HG03135 (cell line): ENCODE data around the gene KLHL29.
"Not testable (repeated sequence)": the region's sequence is repeated elsewhere in the genome, so short reads cannot be mapped to it uniquely, and the experiment has no call there.

ENCODE experiments used
- ATAC-seq: cut with Tn5 transposase; IDR thresholded peaks from one replicate; pipeline ENCODE4 v1.9.1; 2021; ENCODE audit warnings: mild to moderate bottlenecking, moderate library complexity; ENCODE audit not compliant: unreplicated experiment

Gene KLHL29

DNA sequence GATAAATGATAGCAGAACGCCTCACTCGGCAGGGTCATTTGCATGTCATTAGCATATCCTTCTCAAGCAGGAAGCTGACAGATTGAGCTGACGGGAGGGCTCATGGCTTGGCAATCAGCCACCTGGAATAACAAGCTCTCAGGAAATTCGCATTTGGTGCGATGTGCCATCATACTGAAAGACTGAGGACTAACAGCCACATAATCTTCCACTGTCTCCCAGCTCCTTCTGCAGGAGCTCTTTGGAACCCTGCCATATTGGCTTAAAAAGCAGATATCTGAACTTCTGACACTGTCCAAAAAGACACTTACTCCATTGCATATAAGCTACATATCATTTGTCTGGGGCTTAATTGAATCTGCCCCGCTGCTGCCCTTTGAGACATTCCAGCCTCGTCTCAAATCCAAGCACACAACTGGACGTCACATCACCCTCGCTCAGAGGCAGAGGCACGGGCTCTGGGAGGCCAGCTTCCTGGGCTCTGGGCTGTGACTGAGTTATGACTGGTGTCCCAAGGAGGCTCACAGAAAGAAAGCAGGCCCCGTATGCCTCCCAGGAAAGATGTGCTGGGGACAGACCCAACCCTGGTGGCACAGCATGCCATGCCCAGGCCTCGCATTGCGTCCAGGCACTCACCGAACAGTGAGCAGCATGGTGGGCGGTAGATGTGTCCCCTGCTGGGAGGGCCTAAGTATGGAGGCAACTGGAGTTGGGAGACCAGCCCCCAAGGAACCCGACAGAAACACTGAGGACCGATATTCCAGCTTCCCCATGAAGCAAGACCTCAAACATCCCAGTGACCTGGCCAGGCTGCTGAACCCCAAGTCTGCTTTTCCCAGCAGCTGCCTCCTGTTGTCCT, 314.0 kb downstream of the KLHL29 start:
- no peak for ATAC-seq

- no peak for ATAC-seq
Measured at GRCh38 chr2:23699580-23699925, 314.6 kb downstream of the KLHL29 start.

GRCh38 chr2:23700627-23701026, 315.6 kb downstream of the KLHL29 start:
- no peak for ATAC-seq

GRCh38 chr2:23703037-23703582, 318.1 kb downstream of the KLHL29 start:
- no peak for ATAC-seq

- no peak for ATAC-seq
Measured at GRCh38 chr2:23703583-23704385, 318.8 kb downstream of the KLHL29 start.

GRCh38 chr2:23705771-23706612, 321.0 kb downstream of the KLHL29 start:
- ATAC-seq: no peak

DNA sequence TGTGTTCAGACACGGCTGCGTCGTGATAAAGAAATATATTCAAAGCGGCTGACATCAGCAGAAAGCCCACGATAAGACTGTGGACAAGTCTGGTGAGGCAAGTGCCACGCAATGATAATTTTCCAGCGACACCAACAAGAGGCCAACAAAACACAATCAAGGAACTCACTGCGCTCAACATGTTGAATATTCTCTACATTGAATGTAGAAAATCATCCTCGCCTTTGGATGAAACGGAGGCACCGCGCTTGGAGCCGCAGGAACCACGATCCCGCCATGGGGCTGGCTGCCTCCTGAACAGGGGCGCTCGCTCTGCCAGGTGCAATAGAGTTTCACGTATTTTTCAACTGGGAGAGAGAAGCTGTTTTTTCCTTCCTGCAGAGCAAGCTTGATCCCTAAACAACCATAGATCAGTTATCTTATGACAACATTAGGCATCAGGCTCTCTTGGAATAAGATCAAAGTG, 321.7 kb downstream of the KLHL29 start:
- no peak for ATAC-seq

DNA sequence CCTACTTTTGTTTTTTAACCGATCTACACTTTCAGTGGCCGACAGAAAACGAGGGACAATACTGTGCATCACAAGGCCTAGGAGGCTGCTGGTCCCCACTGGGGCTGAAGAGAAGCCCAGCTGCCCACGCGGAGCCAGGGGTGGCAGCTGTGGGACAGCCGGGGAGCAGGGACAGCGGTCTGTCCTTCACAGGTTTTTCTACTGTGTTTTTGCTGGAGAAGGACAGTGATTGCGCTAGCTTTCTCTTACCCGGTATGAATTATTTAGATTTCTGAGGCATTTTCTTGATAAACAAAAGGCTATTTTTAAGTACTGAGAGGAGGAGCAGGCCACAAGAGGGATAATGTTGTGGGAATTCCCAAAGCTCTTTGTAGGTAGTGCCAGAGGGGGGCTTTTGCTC, 322.1 kb downstream of the KLHL29 start:
- ATAC-seq: no peak

GRCh38 chr2:23708771-23709170, 323.8 kb downstream of the KLHL29 start:
- no peak for ATAC-seq

DNA sequence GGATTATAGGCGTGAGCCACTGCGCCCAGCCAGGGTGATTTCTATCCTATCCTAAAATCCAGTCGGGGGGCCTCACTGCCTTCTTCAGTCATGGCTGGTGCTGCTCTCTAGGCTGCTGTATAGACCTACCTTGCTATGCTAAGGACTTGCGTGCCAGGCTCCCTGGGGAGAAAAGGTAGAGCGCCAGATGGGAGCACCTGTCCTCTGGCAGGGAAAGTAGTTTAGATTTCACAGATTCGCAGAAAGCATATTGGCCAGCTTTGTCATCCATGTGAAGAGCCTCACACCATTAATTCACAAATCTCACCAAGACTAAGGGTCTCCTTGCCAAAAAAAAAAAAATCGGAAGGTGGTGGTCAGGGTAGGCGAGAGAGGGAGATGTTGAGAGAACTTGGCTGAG, 324.3 kb downstream of the KLHL29 start:
- no peak for ATAC-seq

DNA sequence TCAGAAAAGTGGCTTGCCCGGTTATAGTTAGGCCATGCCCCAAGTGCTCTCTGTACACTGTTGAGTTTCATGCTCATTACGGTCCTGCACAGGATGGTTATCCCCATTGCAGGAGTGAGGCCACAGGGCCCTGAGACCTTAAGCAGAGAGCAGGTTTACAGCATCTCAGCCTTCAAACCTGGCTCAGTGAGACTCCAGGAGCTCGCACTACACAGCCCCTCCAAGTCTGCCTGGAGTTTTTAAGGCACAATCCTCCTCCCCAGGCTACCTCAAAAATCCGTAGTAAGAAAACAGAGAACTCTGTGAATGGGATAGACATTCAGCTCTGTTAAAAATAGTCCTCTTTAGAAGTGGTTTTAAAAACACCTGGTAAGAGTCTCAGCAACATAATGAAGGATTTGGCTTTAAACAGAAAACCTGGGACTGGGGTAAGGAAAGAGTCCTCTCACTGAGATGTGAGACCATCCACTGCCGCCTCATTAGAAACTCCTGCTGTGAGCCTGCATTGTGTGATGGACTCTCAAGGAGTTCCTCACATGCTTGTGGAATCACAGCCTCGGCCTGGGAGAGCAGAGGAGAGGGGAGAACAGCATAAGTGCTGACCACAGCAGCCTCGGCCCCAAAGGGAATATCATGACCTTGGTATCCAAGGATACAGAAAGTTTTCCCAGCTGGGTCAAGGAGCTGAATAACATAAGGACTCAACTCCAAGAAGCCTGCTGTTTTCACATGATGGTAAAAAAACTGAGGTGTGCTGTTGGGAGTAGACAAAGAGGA, 327.2 kb downstream of the KLHL29 start:
- ATAC-seq: no peak

- no peak for ATAC-seq
Measured at GRCh38 chr2:23712756-23713151, 327.8 kb downstream of the KLHL29 start.

- ATAC-seq: no peak
Measured at GRCh38 chr2:23713351-23713750, 328.4 kb downstream of the KLHL29 start.

DNA sequence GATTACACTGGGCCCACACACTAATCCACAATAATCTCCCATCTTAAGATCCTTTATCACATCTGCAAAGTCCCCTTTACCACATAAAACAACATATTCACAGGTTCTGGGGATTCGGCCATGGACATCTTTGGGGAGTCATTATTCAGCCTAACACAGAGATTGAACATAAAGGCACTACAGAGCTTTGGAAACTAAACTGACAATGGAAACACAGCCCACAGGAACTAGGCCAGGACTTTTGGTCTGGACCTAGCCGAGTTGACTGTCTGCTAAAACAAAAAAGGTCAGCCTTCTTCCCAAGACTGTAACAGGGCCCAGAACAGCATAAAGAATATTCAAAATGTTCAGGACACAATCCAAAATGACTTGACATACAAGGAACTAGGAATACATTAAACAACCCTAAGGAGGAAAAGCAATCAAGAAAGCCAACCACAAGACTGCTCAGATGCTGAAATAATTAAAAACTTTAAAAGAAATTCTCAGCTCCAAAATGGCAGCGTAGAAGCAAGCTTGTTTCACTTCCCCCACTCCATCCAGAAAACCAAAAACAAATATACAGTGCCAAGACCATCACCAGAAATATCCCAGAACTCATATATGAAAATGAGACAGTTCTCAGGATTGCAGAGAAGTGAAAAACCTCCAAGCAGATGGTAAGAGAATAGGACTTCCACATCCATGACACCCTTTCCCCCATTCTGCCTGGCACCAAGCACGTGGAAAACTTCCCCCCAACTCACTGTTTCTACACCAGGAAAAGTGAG, 334.1 kb downstream of the KLHL29 start:
- ATAC-seq: no peak

GRCh38 chr2:23719716-23720115, 334.7 kb downstream of the KLHL29 start:
- ATAC-seq: no peak

GRCh38 chr2:23720705-23721453, 335.9 kb downstream of the KLHL29 start:
- ATAC-seq: no peak

- ATAC-seq: no peak
Measured at GRCh38 chr2:23721454-23721826, 336.5 kb downstream of the KLHL29 start.

GRCh38 chr2:23722255-23722654, 337.3 kb downstream of the KLHL29 start:
- ATAC-seq: no peak

DNA sequence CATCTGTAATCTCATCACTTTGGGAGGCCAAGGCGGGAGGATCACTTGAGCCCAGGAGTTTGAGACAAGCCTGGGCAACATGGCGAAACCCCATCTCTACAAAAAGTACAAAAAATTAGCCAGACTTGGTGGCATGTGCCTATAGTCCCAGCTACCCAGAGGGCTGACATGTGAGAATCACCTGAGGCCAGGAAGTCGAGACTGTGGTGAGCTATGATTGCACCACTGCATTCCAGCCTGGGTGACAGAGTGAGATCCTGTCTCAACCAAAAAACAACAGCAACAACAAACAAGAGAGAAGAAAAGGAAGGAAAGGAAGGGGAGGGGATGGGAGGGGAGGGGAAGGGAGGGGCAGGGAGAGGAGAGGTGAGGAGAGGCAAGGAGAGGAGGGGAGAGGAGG, 338.1 kb downstream of the KLHL29 start:
- ATAC-seq: not testable (repeated sequence)
